HEK293T (cell line): ENCODE results near the gene LPCAT1.

ENCODE experiments used
- ARNT ChIP-seq: fragments of 450-650 bp; IDR thresholded peaks from 2 replicates; pipeline ENCODE4 v1.6.1; 2017; ENCODE audit warnings: mild to moderate bottlenecking
- BHLHE40 ChIP-seq: fragments of 450-650 bp; IDR thresholded peaks from 2 replicates; pipeline ENCODE4 v1.6.1; 2016; ENCODE audit warnings: mild to moderate bottlenecking, moderate library complexity, borderline replicate concordance
- CTBP1 ChIP-seq: fragments of 450-650 bp; IDR thresholded peaks from 2 replicates; pipeline ENCODE4 v1.6.1; 2016; ENCODE audit warnings: borderline replicate concordance
- ELF4 ChIP-seq: fragments of 450-650 bp; IDR thresholded peaks from 2 replicates; pipeline ENCODE4 v1.6.1; 2017; ENCODE audit warnings: antibody characterized with exemption
- FOXK2 ChIP-seq: fragments of 450-650 bp; IDR thresholded peaks from 2 replicates; pipeline ENCODE4 v1.6.1; 2016; ENCODE audit warnings: mild to moderate bottlenecking
- FOXM1 ChIP-seq: fragments of 450-650 bp; IDR thresholded peaks from 2 replicates; pipeline ENCODE4 v1.6.1; 2017; ENCODE audit warnings: mild to moderate bottlenecking, borderline replicate concordance
- HDGF ChIP-seq: fragments of 450-650 bp; IDR thresholded peaks from 2 replicates; pipeline ENCODE4 v1.6.1; 2017; ENCODE audit warnings: antibody characterized with exemption, borderline replicate concordance
- LEF1 ChIP-seq: fragments of 450-650 bp; IDR thresholded peaks from 2 replicates; pipeline ENCODE4 v1.6.1; 2017; ENCODE audit warnings: mild to moderate bottlenecking, borderline replicate concordance
- NFRKB ChIP-seq: fragments of 450-650 bp; IDR thresholded peaks from 2 replicates; pipeline ENCODE4 v1.6.1; 2016; ENCODE audit warnings: mild to moderate bottlenecking, moderate library complexity
- SP1 ChIP-seq: fragments of 450-650 bp; IDR thresholded peaks from 2 replicates; pipeline ENCODE4 v1.6.1; 2017
- TARDBP ChIP-seq: fragments of 450-650 bp; IDR thresholded peaks from 2 replicates; pipeline ENCODE4 v1.6.1; 2016

- TF ChIP-seq FOXK2 (no peak), BHLHE40 (no peak), HDGF (no peak), ARNT (no peak), ELF4 (no peak), TARDBP (no peak), SP1 (no peak), NFRKB (no peak), CTBP1 (no peak), LEF1 (no peak), FOXM1 (no peak)
Observed at GRCh38 chr5:1438871-1439270, 84.9 kb downstream of the LPCAT1 start.
